HG02870 (cell line): ENCODE data around the gene CEP78.

Experiments
- ATAC-seq: cut with Tn5 transposase; IDR thresholded peaks from one replicate; pipeline ENCODE4 v1.9.1; 2021; ENCODE audit warnings: mild to moderate bottlenecking, moderate library complexity; ENCODE audit not compliant: unreplicated experiment

The CEP78 gene

GRCh38 chr9:78326564-78326963 lies 90.7 kb downstream of the CEP78 start:
- no peak for ATAC-seq
